A549 treated with Hydrocortisone at 1 μM for 4 hours (cell line): ENCODE measurements around the gene PRLR. TPM values are rescaled to one million over a fixed set of nuclear protein-coding genes. Genes with fewer than 3 reads are reported as not detected.

Experiments used
- total RNA-seq: library from RNA; stranded (reverse); fragments of 200-300 nt; extraction: Qiagen RNA extraction; gene quantifications from 5 replicates; pipeline ENCODE4 v1.2.3, GENCODE V29; 2022

Gene PRLR
- 0.02 to 0.10 TPM (median 0.05 TPM) in 5 replicates for total RNA-seq

GRCh38 chr5:35230038-35230611 lies at the start of gene PRLR:
Gene PRLR (minus strand): TSS chr5:35230487. CDS start chr5:35089620, 140,867 bp downstream.

DNA sequence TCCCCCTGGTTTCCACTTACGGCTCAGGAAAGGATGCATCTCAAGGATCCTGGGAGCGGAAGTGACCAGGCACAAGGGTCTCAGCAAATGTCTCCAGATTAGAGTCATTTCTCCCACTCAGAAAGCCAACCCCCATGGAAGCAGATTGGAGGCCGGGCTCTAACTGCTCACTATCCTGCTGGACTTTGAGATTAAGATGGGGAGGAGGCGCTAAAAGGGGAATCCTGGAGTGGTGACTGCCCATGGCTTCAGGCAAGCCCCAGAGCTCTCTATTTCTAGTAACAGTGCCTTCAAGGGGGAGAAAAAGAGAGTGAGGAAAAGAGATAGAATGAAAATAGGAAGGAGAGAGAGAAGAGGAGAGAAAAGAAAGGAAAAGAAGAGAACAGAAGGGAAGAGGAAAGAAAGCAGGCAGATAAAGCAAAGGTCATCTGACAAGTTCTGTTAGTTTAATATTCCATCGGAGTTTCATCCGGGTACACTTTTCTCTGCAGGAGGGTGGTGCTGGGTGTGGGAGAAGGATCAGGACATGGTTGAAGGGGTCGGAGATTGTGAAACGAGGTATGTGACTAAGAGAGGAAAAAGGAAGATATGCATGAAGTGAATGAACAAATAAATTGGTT lies 182.4 kb downstream of the PRLR start, which contains the start of gene AGXT2:
Gene AGXT2 (minus strand): TSS at position 165 of the 620 bp plus-strand sequence. CDS start 57 bp downstream, at position 108.

Other genes with a start within 250 kb of the PRLR start
- gene AGXT2, start 182.5 kb downstream of the PRLR start, total RNA-seq: not detected in 5 replicates